Lower leg skin (tissue), 3 donors: Measurements from ENCODE around the gene MYO18B.

ENCODE experiments used
- POLR2A ChIP-seq, 2 donors: fragments of 450-650 bp; IDR thresholded peaks; one replicate each; pipeline ENCODE4 v1.6.1; 2016 to 2017; ENCODE audit warnings: antibody characterized with exemption in 2 of 2, mild to moderate bottlenecking in 1 of 2, moderate library complexity in 1 of 2
- TF ChIP-seq, protein P1 (sequence below), 3 donors: fragments of 450-650 bp; IDR thresholded peaks; one replicate each; pipeline ENCODE4 v1.5.1; 2016; ENCODE audit warnings: antibody characterized with exemption in 3 of 3, mild to moderate bottlenecking in 3 of 3, moderate library complexity in 2 of 3

DNA sequence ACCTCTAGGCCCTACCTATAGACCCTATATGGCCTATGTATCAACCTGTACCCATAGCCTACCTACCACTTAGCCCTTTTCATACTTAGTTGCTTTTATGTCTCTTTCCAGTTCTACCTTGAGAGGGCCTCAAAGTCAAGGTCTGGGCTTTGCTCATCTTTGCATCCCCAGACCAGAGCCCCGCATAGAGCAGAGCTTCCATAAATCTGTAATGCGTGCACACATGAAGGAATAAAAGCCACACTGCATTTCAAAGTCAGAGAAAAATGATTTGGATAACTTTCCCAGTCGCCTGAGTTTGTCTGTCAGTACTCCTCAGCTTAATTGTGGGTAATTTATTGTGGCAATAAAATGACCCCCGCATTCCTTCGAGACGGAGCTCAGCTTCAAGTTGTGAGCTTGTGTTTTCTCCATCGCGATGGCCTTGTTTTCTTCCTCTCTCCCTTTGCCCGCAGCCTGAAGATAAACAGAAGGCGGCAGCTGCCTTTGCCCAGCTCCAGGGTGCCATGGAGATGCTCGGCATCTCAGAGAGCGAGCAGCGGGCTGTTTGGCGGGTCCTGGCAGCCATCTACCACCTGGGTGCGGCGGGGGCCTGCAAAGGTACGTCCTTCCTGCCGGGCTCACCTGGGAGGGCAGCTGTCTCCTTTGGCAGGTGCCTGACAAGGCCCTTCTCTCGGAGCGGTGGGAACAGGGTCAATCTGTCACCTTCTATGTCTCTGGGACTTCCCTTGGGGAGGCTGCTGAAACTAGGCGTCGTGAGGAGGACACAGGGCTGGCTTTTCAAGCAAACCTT lies 55.7 kb downstream of the MYO18B start:
- TF ChIP-seq, protein P1, sequence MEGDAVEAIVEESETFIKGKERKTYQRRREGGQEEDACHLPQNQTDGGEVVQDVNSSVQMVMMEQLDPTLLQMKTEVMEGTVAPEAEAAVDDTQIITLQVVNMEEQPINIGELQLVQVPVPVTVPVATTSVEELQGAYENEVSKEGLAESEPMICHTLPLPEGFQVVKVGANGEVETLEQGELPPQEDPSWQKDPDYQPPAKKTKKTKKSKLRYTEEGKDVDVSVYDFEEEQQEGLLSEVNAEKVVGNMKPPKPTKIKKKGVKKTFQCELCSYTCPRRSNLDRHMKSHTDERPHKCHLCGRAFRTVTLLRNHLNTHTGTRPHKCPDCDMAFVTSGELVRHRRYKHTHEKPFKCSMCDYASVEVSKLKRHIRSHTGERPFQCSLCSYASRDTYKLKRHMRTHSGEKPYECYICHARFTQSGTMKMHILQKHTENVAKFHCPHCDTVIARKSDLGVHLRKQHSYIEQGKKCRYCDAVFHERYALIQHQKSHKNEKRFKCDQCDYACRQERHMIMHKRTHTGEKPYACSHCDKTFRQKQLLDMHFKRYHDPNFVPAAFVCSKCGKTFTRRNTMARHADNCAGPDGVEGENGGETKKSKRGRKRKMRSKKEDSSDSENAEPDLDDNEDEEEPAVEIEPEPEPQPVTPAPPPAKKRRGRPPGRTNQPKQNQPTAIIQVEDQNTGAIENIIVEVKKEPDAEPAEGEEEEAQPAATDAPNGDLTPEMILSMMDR (IDR thresholded peaks at IDR 0.05), result no peak
- no peak for TF ChIP-seq POLR2A (IDR thresholded peaks at IDR 0.05)
